Ascending aorta (tissue), 2 donors: ENCODE data around the gene C19orf12. TPM values are rescaled to one million over a fixed set of nuclear protein-coding genes. Genes with fewer than 3 reads are reported as not detected.

ENCODE experiments used
- DNase-seq, 2 donors: peaks; one replicate each; pipeline ENCODE4 v3.0.0-alpha.2; 2019; ENCODE audit warnings: low spot score in 2 of 2
- H3K27ac ChIP-seq, 2 donors: fragments of 200-600 bp; sonication (generic); one replicate each; pipeline ENCODE4 v1.5.1; 2016 to 2017; ENCODE audit warnings: mild to moderate bottlenecking in 1 of 2
- H3K27me3 ChIP-seq: fragments of 200-600 bp; sonication (generic); one replicate; pipeline ENCODE4 v1.5.1; 2017
- H3K36me3 ChIP-seq, 2 donors: fragments of 200-600 bp; sonication (generic); one replicate each; pipeline ENCODE4 v1.5.1; 2016
- H3K4me1 ChIP-seq, 2 donors: fragments of 200-600 bp; sonication (generic); one replicate each; pipeline ENCODE4 v1.5.1; 2016 to 2017; ENCODE audit warnings: mild to moderate bottlenecking in 1 of 2
- H3K4me3 ChIP-seq, 2 donors: fragments of 200-600 bp; sonication (generic); one replicate each; pipeline ENCODE4 v1.5.1; 2016 to 2017; ENCODE audit warnings: mild to moderate bottlenecking in 1 of 2
- H3K9me3 ChIP-seq, 2 donors: fragments of 200-600 bp; sonication (generic); one replicate each; pipeline ENCODE4 v1.5.1; 2016
- intact Hi-C: fragments of 100-400 bp; cut with DNase I; formaldehyde crosslinking; loops from one replicate; pipeline ENCODE4 v1.15.1; 2023
- total RNA-seq: library from RNA; depleted of rRNA; stranded (reverse); fragments of >200 nt; gene quantifications from one replicate; pipeline ENCODE4 v1.1.0, GENCODE V29; 2016
- TF ChIP-seq, protein P1 (sequence below), 3 experiments: fragments of 200-600 bp in 2 of 3; fragments of 450-650 bp in 1 of 3; sonication (generic) in 2 of 3; IDR thresholded peaks; one replicate each; pipeline ENCODE4 v1.5.1; 2016 to 2019; ENCODE audit warnings: antibody characterized with exemption in 3 of 3, mild to moderate bottlenecking in 1 of 3, moderate library complexity in 1 of 3

The C19orf12 gene
- total RNA-seq, 1 donor from 2014 or later = 37.8 TPM

DNA sequence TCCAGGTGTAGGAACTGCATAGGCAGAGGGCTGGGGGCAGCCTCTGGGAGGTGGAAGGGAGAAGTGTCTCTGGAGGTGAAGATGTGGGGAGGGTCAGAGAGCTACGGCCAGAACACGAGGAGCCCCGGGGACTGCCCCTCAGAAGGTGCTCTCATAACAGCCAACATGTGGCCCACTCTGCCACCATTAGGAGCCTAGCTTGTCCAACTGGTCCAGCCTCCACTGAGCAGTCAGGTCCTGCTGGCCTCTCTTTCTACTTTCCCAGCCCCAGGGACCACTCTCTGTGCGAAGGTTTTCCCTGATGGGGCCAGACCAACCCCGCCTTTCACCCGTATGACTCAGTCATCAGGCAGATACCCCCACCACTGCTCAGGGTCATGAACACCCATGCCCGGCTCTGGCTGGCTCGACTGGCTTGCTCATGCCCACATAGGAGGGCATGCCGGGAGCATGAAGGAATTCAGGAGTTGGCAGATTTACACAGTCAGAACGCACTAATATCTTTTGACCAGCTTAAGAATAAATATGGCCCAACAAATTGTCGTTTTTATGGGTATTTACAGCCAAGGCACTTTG, 37.5 kb upstream of the C19orf12 start:
- DNase-seq = no peak
- intact Hi-C loops = no loop called here
- Histone ChIP-seq H3K36me3 (no peaks in the 10 kb centered on the region), H3K27ac (no peak overlapping the region), H3K4me1 (no peaks in the 10 kb centered on the region), H3K9me3 (no peaks in the 10 kb centered on the region), H3K4me3 (no peak overlapping the region), H3K27me3 (no peaks in the 10 kb centered on the region)
- TF ChIP-seq, protein P1, sequence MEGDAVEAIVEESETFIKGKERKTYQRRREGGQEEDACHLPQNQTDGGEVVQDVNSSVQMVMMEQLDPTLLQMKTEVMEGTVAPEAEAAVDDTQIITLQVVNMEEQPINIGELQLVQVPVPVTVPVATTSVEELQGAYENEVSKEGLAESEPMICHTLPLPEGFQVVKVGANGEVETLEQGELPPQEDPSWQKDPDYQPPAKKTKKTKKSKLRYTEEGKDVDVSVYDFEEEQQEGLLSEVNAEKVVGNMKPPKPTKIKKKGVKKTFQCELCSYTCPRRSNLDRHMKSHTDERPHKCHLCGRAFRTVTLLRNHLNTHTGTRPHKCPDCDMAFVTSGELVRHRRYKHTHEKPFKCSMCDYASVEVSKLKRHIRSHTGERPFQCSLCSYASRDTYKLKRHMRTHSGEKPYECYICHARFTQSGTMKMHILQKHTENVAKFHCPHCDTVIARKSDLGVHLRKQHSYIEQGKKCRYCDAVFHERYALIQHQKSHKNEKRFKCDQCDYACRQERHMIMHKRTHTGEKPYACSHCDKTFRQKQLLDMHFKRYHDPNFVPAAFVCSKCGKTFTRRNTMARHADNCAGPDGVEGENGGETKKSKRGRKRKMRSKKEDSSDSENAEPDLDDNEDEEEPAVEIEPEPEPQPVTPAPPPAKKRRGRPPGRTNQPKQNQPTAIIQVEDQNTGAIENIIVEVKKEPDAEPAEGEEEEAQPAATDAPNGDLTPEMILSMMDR (IDR thresholded peaks at IDR 0.05) = no peak

DNA sequence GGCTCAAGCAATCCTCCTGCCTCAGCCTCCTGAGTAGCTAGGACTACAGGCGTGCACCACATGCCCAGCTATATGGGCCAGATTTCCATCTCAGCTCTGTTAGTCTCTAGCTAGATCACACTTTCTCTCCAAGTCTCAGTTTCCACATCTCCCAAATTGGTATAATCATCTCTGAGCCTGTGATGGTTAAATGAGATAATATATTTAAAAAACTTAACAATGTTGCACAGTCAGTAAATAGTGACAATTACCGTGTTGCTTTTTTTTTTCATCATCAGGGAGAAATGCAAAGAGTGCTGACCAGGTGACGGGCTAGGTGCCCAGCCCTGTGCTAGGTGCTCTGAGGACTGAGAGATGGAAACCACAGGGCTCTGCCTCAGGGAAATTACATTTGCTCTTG, 36.9 kb upstream of the C19orf12 start:
- Histone ChIP-seq H3K27me3 (no peaks in the 10 kb centered on the region), H3K4me3 (no peak overlapping the region), H3K27ac (no peak overlapping the region), H3K9me3 (no peaks in the 10 kb centered on the region), H3K36me3 (no peaks in the 10 kb centered on the region), H3K4me1 (no peaks in the 10 kb centered on the region)
- TF ChIP-seq, protein P1 (IDR thresholded peaks at IDR 0.05) = no peak
- intact Hi-C loops = no loop called here
- no peak for DNase-seq

DNA sequence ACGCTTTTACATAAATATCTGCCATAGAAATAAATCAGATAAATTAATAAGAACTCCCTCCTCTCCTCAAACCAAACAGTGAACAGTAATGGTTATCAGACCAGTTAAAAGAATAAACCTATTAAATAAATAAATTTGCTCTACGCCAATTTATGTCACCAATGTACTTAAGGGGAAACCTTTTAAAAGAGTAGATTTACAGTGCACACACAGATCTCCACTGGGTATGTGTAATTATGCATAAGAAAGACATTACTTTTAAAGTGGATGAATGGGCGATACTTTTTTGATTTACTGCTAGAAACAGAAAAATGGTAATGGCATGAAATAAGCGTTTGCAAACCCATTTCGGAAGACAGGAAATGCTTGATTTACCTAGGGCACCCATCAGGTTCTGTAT, 34.9 kb upstream of the C19orf12 start:
- no peak for DNase-seq
- intact Hi-C loops = no loop called here
- no peaks in the 10 kb centered on the region for H3K9me3 ChIP-seq
- no peak overlapping the region for H3K27ac ChIP-seq
- no peaks in the 10 kb centered on the region for H3K36me3 ChIP-seq
- no peak overlapping the region for H3K4me3 ChIP-seq
- H3K4me1 ChIP-seq = no peaks in the 10 kb centered on the region
- TF ChIP-seq, protein P1 (IDR thresholded peaks at IDR 0.05) = no peak
- no peaks in the 10 kb centered on the region for H3K27me3 ChIP-seq

DNA sequence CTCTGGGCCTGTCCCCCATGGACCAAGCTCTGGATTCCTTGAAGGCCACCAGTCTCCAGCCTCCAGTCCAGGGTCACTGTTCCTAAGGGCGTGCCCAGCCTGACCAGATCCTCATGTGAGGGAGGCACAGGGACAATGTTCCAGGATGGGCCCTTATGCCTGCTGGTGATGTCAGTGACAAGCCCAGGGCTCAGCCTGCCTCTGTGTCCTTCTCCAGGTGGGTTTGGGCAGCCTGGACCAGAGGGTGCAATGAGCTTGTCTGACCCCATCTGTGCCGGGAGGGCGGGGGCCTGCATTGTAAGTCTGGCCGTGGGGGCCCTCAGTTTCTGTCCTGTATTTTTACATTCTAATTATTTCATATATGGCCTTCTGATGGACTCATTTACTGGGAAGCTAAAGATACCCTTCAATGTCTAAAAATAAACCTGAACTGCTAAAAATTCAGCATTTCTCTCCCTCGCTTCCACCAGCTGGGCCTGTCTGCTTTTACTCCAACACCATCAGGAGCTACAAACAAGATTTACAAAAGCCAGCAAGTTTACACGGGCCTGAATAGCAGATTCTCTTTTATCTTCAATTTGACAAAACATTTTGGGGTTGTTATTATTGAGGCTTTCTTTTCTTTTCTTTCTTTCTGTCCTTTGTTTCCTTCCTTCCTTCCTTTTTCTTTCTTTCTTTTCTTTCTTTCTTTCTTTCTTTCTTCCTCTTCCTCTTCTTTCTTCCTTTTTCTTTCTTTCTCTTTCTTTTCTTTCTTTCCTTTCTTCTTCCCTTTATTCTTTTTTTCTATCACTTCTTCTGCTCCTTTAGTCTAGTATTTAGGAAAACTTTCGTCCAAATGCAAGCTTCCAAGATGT, 34.2 kb upstream of the C19orf12 start:
- H3K27me3 ChIP-seq = no peaks in the 10 kb centered on the region
- TF ChIP-seq, protein P1 (IDR thresholded peaks at IDR 0.05) = no peak
- no peak overlapping the region for H3K27ac ChIP-seq
- DNase-seq = no peak
- no peaks in the 10 kb centered on the region for H3K4me1 ChIP-seq
- no peak overlapping the region for H3K4me3 ChIP-seq
- H3K9me3 ChIP-seq = no peaks in the 10 kb centered on the region
- intact Hi-C loops = no loop called here
- H3K36me3 ChIP-seq = no peaks in the 10 kb centered on the region

DNA sequence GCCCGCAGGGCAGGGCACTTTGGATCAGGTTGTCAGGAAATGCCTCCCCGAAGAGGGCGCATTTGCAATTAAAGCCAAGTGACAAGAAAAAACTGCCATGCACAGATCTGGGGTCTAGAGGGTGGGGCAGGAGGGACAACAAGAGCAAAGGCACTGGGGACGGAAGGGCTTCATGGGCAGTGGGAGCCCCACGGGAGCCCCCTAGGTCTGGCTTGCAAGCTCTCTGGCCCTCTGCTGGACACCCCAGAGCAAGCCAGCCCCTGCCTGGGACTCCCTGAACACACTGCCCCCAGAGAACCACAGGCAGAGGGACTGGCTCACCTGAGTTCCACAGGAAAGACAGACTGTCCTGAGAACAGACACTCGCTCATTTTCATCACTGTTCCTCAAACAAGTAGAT, 30.2 kb upstream of the C19orf12 start:
- H3K4me1 ChIP-seq = no peaks in the 10 kb centered on the region
- TF ChIP-seq, protein P1 (IDR thresholded peaks at IDR 0.05) = no peak
- no peaks in the 10 kb centered on the region for H3K27me3 ChIP-seq
- intact Hi-C loops = no loop called here
- H3K9me3 ChIP-seq = no peaks in the 10 kb centered on the region
- H3K27ac ChIP-seq = no peak overlapping the region
- H3K36me3 ChIP-seq = no peaks in the 10 kb centered on the region
- no peak for DNase-seq
- no peak overlapping the region for H3K4me3 ChIP-seq
